GM21576 (cell line): ENCODE data around the gene TENM4.

Experiments used
- ATAC-seq: cut with Tn5 transposase; IDR thresholded peaks from one replicate; pipeline ENCODE4 v1.9.1; 2021; ENCODE audit warnings: mild to moderate bottlenecking, moderate library complexity; ENCODE audit not compliant: unreplicated experiment

The TENM4 gene

GRCh38 chr11:79067352-79067679 lies 373.5 kb downstream of the TENM4 start:
- ATAC-seq = no peak

GRCh38 chr11:79066456-79067351 lies 374.1 kb downstream of the TENM4 start:
- no peak for ATAC-seq

GRCh38 chr11:79062814-79063762 lies 377.7 kb downstream of the TENM4 start:
- no peak for ATAC-seq

GRCh38 chr11:79060081-79060953 lies 380.5 kb downstream of the TENM4 start:
- no peak for ATAC-seq

GRCh38 chr11:79059141-79059540 lies 381.7 kb downstream of the TENM4 start:
- no peak for ATAC-seq

- ATAC-seq = no peak
Observed at GRCh38 chr11:79055856-79056631, 384.8 kb downstream of the TENM4 start.

- no peak for ATAC-seq
Observed at GRCh38 chr11:79054636-79055035, 386.2 kb downstream of the TENM4 start.

GRCh38 chr11:79052544-79052943 lies 388.3 kb downstream of the TENM4 start:
- ATAC-seq = no peak

GRCh38 chr11:79050786-79051185 lies 390.0 kb downstream of the TENM4 start:
- ATAC-seq = no peak

- ATAC-seq = no peak
Observed at GRCh38 chr11:79049741-79050179, 391.1 kb downstream of the TENM4 start.

- no peak for ATAC-seq
Observed at GRCh38 chr11:79047980-79048379, 392.9 kb downstream of the TENM4 start.

GRCh38 chr11:79047321-79047720 lies 393.5 kb downstream of the TENM4 start:
- no peak for ATAC-seq

- no peak for ATAC-seq
Observed at GRCh38 chr11:79046366-79046765, 394.5 kb downstream of the TENM4 start.

GRCh38 chr11:79045800-79046304 lies 395.0 kb downstream of the TENM4 start:
- no peak for ATAC-seq

GRCh38 chr11:79045018-79045799 lies 395.6 kb downstream of the TENM4 start:
- no peak for ATAC-seq

- no peak for ATAC-seq
Observed at GRCh38 chr11:79044201-79044600, 396.6 kb downstream of the TENM4 start.

- ATAC-seq = no peak
Observed at GRCh38 chr11:79043726-79044125, 397.1 kb downstream of the TENM4 start.

- ATAC-seq = no peak
Observed at GRCh38 chr11:79042824-79043223, 398.0 kb downstream of the TENM4 start.

GRCh38 chr11:79040348-79040747 lies 400.5 kb downstream of the TENM4 start:
- ATAC-seq = no peak
